Measurements from ENCODE around the gene KCNIP1.

DNA sequence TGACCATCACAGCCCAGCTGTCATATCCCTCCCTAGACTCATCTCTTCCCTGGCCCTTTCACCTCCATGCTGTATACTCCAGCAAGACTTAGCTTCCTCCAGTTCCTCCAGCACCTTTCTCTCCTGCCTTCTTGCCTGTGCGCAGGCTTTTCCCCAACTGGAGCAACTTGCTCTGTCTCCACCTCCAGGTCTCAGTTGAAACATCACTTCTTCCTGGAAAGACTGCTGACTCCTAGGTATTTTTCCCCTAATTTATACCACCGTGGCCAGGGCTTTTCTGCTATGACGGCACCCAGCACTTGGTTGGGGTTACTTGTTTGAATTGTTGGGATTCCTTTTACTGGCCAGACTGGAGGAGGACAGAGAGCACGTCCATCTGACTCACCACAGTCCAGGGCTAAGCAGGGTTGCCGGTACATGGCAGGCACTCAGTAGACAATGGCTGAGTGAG, 67.5 kb downstream of the KCNIP1 start:
- TF ChIP-seq, protein P1, sequence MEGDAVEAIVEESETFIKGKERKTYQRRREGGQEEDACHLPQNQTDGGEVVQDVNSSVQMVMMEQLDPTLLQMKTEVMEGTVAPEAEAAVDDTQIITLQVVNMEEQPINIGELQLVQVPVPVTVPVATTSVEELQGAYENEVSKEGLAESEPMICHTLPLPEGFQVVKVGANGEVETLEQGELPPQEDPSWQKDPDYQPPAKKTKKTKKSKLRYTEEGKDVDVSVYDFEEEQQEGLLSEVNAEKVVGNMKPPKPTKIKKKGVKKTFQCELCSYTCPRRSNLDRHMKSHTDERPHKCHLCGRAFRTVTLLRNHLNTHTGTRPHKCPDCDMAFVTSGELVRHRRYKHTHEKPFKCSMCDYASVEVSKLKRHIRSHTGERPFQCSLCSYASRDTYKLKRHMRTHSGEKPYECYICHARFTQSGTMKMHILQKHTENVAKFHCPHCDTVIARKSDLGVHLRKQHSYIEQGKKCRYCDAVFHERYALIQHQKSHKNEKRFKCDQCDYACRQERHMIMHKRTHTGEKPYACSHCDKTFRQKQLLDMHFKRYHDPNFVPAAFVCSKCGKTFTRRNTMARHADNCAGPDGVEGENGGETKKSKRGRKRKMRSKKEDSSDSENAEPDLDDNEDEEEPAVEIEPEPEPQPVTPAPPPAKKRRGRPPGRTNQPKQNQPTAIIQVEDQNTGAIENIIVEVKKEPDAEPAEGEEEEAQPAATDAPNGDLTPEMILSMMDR (IDR thresholded peaks at IDR 0.05) = no peak
- TF ChIP-seq POLR2AphosphoS5 (IDR thresholded peaks at IDR 0.05) = no peak
